GM12878 (cell line): ENCODE results near the gene HTT-AS. TPM values are rescaled to one million over a fixed set of nuclear protein-coding genes. Genes with fewer than 3 reads are reported as not detected.
A peak's percentile ranks its signal among the peaks of the same experiment; 100 is the strongest.

Experiments
- ATAC-seq: fragments of 200-7000 bp; cut with Tn5 transposase; 3 replicates; pipeline ENCODE4 v1.9.1; 2020; ENCODE audit warnings: mild to moderate bottlenecking, moderate library complexity
- BruUV-seq: library from RNA; stranded (reverse); fragments of 400-500 nt; replicated peaks from 2 replicates; lab custom pipeline; 2021; lab: Mats Ljungman, UMichigan
- CTCF ChIA-PET: fragments of 300-600 bp; sonication (Branson Sonifier 250); formaldehyde crosslinking; extraction: SDS; loops from one replicate; lab custom pipeline; 2021; ENCODE audit warnings: inconsistent platforms; lab: Yijun Ruan, JAX
- POLR2A ChIA-PET: fragments of 350-600 bp; formaldehyde crosslinking; extraction: SDS; loops from one replicate; lab custom pipeline; 2021; ENCODE audit warnings: inconsistent platforms; lab: Charles Lee
- RAD21 ChIA-PET: fragments of 300-600 bp; sonication (Branson Sonifier 250); formaldehyde crosslinking; loops from one replicate; lab custom pipeline; 2023; ENCODE audit warnings: antibody characterized with exemption; ENCODE audit not compliant: unreplicated experiment; lab: Charles Lee
- SMC1A ChIA-PET: fragments of 300-600 bp; sonication (Branson Sonifier 250); formaldehyde crosslinking; loops from one replicate; lab custom pipeline; 2023; ENCODE audit not compliant: unreplicated experiment, uncharacterized antibody; lab: Charles Lee
- DNase-seq: peaks from one replicate; pipeline ENCODE4 v3.0.0-alpha.2; 2011; ENCODE audit warnings: low read depth, low spot score
- FAIRE-seq: peaks from 3 replicates; lab custom pipeline; 2011; peaks lifted over from hg19 to GRCh38; lab: Jason Lieb, UNC
- H2AFZ ChIP-seq: 2 replicates; pipeline ENCODE4 v1.6.0; 2011; ENCODE audit warnings: low read depth, low read length, control low read depth; ENCODE audit not compliant: control insufficient read depth
- H3K27ac ChIP-seq: 2 replicates; pipeline ENCODE4 v1.5.1; 2011; ENCODE audit warnings: control low read depth; ENCODE audit not compliant: control insufficient read depth, insufficient read depth
- H3K27me3 ChIP-seq, 2 experiments: replicated peaks in 1 of 2; 2 replicates each; pipeline versions ENCODE4 v1.6.0 to v1.6.1; 2011; ENCODE audit warnings: low read length in 1 of 2; ENCODE audit not compliant: control insufficient read depth in 2 of 2, insufficient read depth in 2 of 2
- H3K36me3 ChIP-seq, 2 experiments: 2 replicates each; pipeline ENCODE4 v1.5.1; 2011; ENCODE audit warnings: low read length in 1 of 2; ENCODE audit not compliant: control insufficient read depth in 2 of 2, insufficient read depth in 2 of 2
- H3K4me1 ChIP-seq: 2 replicates; pipeline ENCODE4 v1.6.1; 2011; ENCODE audit warnings: mild to moderate bottlenecking, low read length, moderate library complexity, mixed read lengths; ENCODE audit not compliant: control insufficient read depth, insufficient read depth
- H3K4me2 ChIP-seq: 2 replicates; pipeline ENCODE4 v1.6.0; 2011; ENCODE audit warnings: control low read depth; ENCODE audit not compliant: control insufficient read depth, insufficient read depth
- H3K4me3 ChIP-seq: fragments of 200-600 bp; sonication (generic); 2 replicates; pipeline ENCODE4 v1.5.1; 2016
- H3K79me2 ChIP-seq: 2 replicates; pipeline ENCODE4 v1.6.0; 2011; ENCODE audit warnings: low read length; ENCODE audit not compliant: control insufficient read depth, insufficient read depth
- H3K9ac ChIP-seq: 2 replicates; pipeline ENCODE4 v1.8.0; 2011; ENCODE audit warnings: low read length, control low read depth, mixed read lengths; ENCODE audit not compliant: control insufficient read depth, insufficient read depth
- H3K9me3 ChIP-seq: replicated peaks from 3 replicates; pipeline ENCODE4 v1.5.1; 2011; ENCODE audit warnings: mild to moderate bottlenecking, low read length; ENCODE audit not compliant: control insufficient read depth, insufficient read depth
- H4K20me1 ChIP-seq: 2 replicates; pipeline ENCODE4 v1.6.0; 2011; ENCODE audit not compliant: control insufficient read depth, insufficient read depth
- ASH2L ChIP-seq: fragments of 300-600, 200-600 bp; sonication (generic); IDR thresholded peaks from 2 replicates; pipeline ENCODE4 v1.6.1; 2017; ENCODE audit warnings: low read depth, mild to moderate bottlenecking, borderline replicate concordance
- CBX5 ChIP-seq: sonication (generic); IDR thresholded peaks from 2 replicates; pipeline ENCODE4 v1.6.1; 2016; ENCODE audit warnings: low read depth, moderate library complexity, mild to moderate bottlenecking, inconsistent platforms
- RCOR1 ChIP-seq: conservative IDR thresholded peaks from 2 replicates; pipeline ENCODE4 v1.6.1; 2012; ENCODE audit warnings: low read depth, low read length, improper control_type of control experiment
- RUNX3 ChIP-seq: IDR thresholded peaks from 2 replicates; pipeline ENCODE4 v1.6.1; 2012; ENCODE audit warnings: low read length, inconsistent platforms
- SREBF1 ChIP-seq: IDR thresholded peaks from 2 replicates; pipeline ENCODE4 v1.6.1; 2012; ENCODE audit warnings: mild to moderate bottlenecking, low read length
- SUPT20H ChIP-seq: IDR thresholded peaks from 2 replicates; pipeline ENCODE4 v1.6.1; 2011; ENCODE audit warnings: low read depth, mild to moderate bottlenecking, low read length, moderate library complexity, borderline replicate concordance; ENCODE audit not compliant: control insufficient read depth
- ZSCAN29 ChIP-seq: fragments of 450-650 bp; IDR thresholded peaks from 2 replicates; pipeline ENCODE4 v1.6.1; 2017; ENCODE audit warnings: mild to moderate bottlenecking, moderate library complexity
- WGBS: methylation state at CpG from one replicate; pipeline ENCODE4 v1.1.6; 2016; ENCODE audit warnings: low lambda C conversion rate; ENCODE audit not compliant: insufficient replicate concordance, insufficient coverage; ENCODE audit errors: missing lambda C conversion rate; 5-methylcytosine and 5-hydroxymethylcytosine counted together
- in situ Hi-C: fragments of 300-500 bp; cut with MboI; formaldehyde crosslinking; loops from 9 replicates; pipeline ENCODE4 v1.14.3; 2018; ENCODE audit warnings: mixed read lengths
- intact Hi-C: fragments of 100-400 bp; cut with micrococcal nuclease; formaldehyde crosslinking; loops from one replicate; pipeline ENCODE4 v1.14.2; 2022; ENCODE audit not compliant: unreplicated experiment
- polyA plus RNA-seq, 11 experiments: library from polyadenylated mRNA; depleted of rRNA in 4 of 11; unstranded in 6 of 11; stranded (reverse) in 5 of 11; fragments of >200 nt; fragmentation: Nextera tagmentation in 4 of 11; fragmentation: Illumina TruSeq in 1 of 11; extraction: Ambion mirVana in 4 of 11; extraction: Trizol in 1 of 11; gene quantifications; 1 replicate in 1 of 11; 2 replicates in 10 of 11; pipeline versions ENCODE4 v1.2.1 to v1.2.3, GENCODE V29; 2011 to 2016; ENCODE audit warnings: inconsistent platforms in 2 of 11, missing spikeins in 2 of 11, low read depth in 1 of 11
- total RNA-seq, 4 experiments: library from RNA; depleted of rRNA in 3 of 4; stranded (reverse); fragments of >200 nt in 3 of 4; fragmentation: Illumina TruSeq in 1 of 4; extraction: Trizol in 1 of 4; gene quantifications; 2 replicates each; pipeline versions ENCODE4 v1.2.1 to v1.2.3, GENCODE V29; 2013 to 2021
- TF ChIP-seq, protein P1 (sequence below): IDR thresholded peaks from 2 replicates; pipeline ENCODE4 v1.6.1; 2012; ENCODE audit warnings: improper control_type of control experiment, low read depth, low read length; ENCODE audit not compliant: insufficient replicate concordance
- TF ChIP-seq, protein P2 (sequence below): fragments of 150-350 bp; IDR thresholded peaks from 2 replicates; pipeline ENCODE4 v1.6.1; 2016; ENCODE audit warnings: low read depth, low read length
- TF ChIP-seq, protein P3 (sequence below): fragments of 450-650 bp; IDR thresholded peaks from 2 replicates; pipeline ENCODE4 v1.6.1; 2017; ENCODE audit warnings: mild to moderate bottlenecking

Gene HTT-AS
- total and polyA plus RNA-seq, 10 of the 15 experiments (the other 5 are each of a cell fraction or from before 2014, with no cell fraction given): not detected

DNA sequence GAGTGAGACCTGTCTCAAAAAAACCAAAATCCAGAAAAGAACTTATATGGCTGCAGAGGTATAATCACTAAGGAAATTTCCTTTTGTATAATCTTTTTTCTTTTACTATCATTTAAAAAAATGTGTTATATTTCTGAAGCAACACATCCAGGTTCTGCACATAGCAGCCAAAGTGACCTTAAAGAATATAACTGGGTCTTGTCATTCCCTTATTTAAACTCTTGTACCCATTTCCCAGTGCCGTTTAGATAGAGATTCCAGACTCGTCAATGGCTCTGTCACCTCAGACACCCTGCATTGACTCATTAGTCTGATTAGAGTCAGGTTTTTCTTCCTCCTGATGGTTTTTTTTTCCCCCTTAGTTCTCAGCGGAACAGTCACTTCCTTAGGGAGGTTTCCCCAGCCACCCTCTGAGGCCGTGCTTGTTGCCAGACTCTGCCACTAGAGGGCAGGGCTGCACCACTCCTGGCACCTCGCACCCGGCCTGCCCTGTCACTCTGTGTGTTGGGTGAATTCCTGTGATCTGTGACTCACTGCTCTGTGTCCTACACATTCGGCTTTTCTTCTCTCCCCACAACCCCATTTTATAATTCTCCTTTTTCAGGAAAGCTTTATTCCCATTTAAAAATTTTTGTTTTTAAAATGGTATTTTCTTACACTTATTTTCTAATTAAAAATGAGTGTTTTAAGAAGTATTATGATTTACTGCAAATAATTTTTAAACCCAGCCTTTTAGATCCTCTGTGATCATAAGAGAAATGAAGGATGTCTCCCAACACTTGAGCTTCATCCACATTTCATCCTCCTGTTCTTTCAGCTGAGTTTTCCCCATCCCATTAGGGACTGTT lies 32.2 kb upstream of the HTT-AS start:
- peak; percentile 97 for FAIRE-seq
- Histone ChIP-seq H3K36me3 (peaks cover 36 to 48% of the 10 kb centered on the region in 2 experiments), H3K9me3 (no peaks in the 10 kb centered on the region), H3K79me2 (peaks cover 5% of the 10 kb centered on the region), H3K4me3 (no peak overlapping the region), H4K20me1 (peaks cover 1% of the 10 kb centered on the region; the same call in 1 of the 2 replicates), H3K27ac (peak overlapping the region; percentile 22; the same call in 1 of the 2 replicates), H2AFZ (no peak overlapping the region), H3K4me1 (peaks cover 5% of the 10 kb centered on the region), H3K4me2 (no peak overlapping the region), H3K27me3 (no peaks in the 10 kb centered on the region), H3K9ac (0 out of 2 replicates have a peak overlapping the region, but pooled peaks have one; percentile 31)
- SMC1A ChIA-PET: interaction anchor here (0.7 to 3.0 kb wide), 15 partner anchors 10 to 374 kb away, joined by 3 to 14 read pairs (median 4); no protein-coding TSS in a partner anchor
- CTCF ChIA-PET: interaction anchor here (0.7 to 2.7 kb wide), 34 partner anchors 9 to 374 kb away, joined by 3 to 14 read pairs (median 4); no protein-coding TSS in a partner anchor
- in situ Hi-C loops: loop anchor here (10.0 kb wide), 1 partner anchor 338 kb away; the partner anchor contains the start of gene HGFAC
- WGBS: 1% methylated on average over 7 of the region's 7 CpGs
- POLR2A ChIA-PET: interaction anchor here (0.8 kb wide), 1 partner anchor 31 kb away, joined by 3 read pairs; no protein-coding TSS in a partner anchor
- RAD21 ChIA-PET: interaction anchor here (0.6 to 2.2 kb wide), 6 partner anchors 13 to 60 kb away, joined by 3 to 5 read pairs (median 4); no protein-coding TSS in a partner anchor
- no TSS peak for BruUV-seq
- intact Hi-C loops: loop anchor here (1.0 to 2.0 kb wide), 3 partner anchors 26 to 336 kb away; no protein-coding TSS in a partner anchor
- peak; percentile 100 for ATAC-seq
- DNase-seq: peak; percentile 79
- TF ChIP-seq ASH2L: no peak
- TF ChIP-seq RUNX3: peak; percentile 21; the same call in 1 of the 2 replicates
- no peak for TF ChIP-seq SUPT20H
- TF ChIP-seq, protein P1, sequence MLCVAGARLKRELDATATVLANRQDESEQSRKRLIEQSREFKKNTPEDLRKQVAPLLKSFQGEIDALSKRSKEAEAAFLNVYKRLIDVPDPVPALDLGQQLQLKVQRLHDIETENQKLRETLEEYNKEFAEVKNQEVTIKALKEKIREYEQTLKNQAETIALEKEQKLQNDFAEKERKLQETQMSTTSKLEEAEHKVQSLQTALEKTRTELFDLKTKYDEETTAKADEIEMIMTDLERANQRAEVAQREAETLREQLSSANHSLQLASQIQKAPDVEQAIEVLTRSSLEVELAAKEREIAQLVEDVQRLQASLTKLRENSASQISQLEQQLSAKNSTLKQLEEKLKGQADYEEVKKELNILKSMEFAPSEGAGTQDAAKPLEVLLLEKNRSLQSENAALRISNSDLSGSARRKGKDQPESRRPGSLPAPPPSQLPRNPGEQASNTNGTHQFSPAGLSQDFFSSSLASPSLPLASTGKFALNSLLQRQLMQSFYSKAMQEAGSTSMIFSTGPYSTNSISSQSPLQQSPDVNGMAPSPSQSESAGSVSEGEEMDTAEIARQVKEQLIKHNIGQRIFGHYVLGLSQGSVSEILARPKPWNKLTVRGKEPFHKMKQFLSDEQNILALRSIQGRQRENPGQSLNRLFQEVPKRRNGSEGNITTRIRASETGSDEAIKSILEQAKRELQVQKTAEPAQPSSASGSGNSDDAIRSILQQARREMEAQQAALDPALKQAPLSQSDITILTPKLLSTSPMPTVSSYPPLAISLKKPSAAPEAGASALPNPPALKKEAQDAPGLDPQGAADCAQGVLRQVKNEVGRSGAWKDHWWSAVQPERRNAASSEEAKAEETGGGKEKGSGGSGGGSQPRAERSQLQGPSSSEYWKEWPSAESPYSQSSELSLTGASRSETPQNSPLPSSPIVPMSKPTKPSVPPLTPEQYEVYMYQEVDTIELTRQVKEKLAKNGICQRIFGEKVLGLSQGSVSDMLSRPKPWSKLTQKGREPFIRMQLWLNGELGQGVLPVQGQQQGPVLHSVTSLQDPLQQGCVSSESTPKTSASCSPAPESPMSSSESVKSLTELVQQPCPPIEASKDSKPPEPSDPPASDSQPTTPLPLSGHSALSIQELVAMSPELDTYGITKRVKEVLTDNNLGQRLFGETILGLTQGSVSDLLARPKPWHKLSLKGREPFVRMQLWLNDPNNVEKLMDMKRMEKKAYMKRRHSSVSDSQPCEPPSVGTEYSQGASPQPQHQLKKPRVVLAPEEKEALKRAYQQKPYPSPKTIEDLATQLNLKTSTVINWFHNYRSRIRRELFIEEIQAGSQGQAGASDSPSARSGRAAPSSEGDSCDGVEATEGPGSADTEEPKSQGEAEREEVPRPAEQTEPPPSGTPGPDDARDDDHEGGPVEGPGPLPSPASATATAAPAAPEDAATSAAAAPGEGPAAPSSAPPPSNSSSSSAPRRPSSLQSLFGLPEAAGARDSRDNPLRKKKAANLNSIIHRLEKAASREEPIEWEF: peak; percentile 13
- TF ChIP-seq, protein P2, sequence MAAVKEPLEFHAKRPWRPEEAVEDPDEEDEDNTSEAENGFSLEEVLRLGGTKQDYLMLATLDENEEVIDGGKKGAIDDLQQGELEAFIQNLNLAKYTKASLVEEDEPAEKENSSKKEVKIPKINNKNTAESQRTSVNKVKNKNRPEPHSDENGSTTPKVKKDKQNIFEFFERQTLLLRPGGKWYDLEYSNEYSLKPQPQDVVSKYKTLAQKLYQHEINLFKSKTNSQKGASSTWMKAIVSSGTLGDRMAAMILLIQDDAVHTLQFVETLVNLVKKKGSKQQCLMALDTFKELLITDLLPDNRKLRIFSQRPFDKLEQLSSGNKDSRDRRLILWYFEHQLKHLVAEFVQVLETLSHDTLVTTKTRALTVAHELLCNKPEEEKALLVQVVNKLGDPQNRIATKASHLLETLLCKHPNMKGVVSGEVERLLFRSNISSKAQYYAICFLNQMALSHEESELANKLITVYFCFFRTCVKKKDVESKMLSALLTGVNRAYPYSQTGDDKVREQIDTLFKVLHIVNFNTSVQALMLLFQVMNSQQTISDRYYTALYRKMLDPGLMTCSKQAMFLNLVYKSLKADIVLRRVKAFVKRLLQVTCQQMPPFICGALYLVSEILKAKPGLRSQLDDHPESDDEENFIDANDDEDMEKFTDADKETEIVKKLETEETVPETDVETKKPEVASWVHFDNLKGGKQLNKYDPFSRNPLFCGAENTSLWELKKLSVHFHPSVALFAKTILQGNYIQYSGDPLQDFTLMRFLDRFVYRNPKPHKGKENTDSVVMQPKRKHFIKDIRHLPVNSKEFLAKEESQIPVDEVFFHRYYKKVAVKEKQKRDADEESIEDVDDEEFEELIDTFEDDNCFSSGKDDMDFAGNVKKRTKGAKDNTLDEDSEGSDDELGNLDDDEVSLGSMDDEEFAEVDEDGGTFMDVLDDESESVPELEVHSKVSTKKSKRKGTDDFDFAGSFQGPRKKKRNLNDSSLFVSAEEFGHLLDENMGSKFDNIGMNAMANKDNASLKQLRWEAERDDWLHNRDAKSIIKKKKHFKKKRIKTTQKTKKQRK: no peak
- TF ChIP-seq CBX5: no peak
- no peak for TF ChIP-seq SREBF1
- no peak for TF ChIP-seq ZSCAN29
- TF ChIP-seq, protein P3, sequence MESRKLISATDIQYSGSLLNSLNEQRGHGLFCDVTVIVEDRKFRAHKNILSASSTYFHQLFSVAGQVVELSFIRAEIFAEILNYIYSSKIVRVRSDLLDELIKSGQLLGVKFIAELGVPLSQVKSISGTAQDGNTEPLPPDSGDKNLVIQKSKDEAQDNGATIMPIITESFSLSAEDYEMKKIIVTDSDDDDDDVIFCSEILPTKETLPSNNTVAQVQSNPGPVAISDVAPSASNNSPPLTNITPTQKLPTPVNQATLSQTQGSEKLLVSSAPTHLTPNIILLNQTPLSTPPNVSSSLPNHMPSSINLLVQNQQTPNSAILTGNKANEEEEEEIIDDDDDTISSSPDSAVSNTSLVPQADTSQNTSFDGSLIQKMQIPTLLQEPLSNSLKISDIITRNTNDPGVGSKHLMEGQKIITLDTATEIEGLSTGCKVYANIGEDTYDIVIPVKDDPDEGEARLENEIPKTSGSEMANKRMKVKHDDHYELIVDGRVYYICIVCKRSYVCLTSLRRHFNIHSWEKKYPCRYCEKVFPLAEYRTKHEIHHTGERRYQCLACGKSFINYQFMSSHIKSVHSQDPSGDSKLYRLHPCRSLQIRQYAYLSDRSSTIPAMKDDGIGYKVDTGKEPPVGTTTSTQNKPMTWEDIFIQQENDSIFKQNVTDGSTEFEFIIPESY: no peak
- TF ChIP-seq RCOR1: no peak
